Body of pancreas (tissue), 4 donors: Measurements from ENCODE around the gene KIAA1210. TPM values are rescaled to one million over a fixed set of nuclear protein-coding genes. Genes with fewer than 3 reads are reported as not detected.

ENCODE experiments used
- ATAC-seq: fragments of 150-250 bp; one replicate; pipeline ENCODE4 v1.9.1; 2016
- DNase-seq, 4 donors: peaks; one replicate each; pipeline ENCODE4 v3.0.0-alpha.2; 2019
- H3K27ac ChIP-seq, 4 donors: fragments of 200-600 bp; sonication (generic); 1 replicate in 3 of 4; 2 replicates in 1 of 4; pipeline versions ENCODE4 v1.5.1 to v1.6.1; 2016 to 2019; ENCODE audit warnings: mild to moderate bottlenecking in 1 of 4, mixed read lengths in 1 of 4, moderate library complexity in 1 of 4
- H3K27me3 ChIP-seq, 2 donors: fragments of 200-600 bp; sonication (generic); one replicate each; pipeline ENCODE4 v1.6.0; 2016; ENCODE audit warnings: mild to moderate bottlenecking in 1 of 2
- H3K36me3 ChIP-seq, 2 donors: fragments of 200-600 bp; sonication (generic); replicated peaks in 1 of 2; 2 replicates each; pipeline ENCODE4 v1.5.1; 2016; ENCODE audit warnings: low read depth in 2 of 2; ENCODE audit not compliant: insufficient read depth in 1 of 2
- H3K4me1 ChIP-seq: fragments of 200-600 bp; sonication (generic); one replicate; pipeline ENCODE4 v1.6.0; 2016
- H3K4me3 ChIP-seq, 2 donors: fragments of 200-600 bp; sonication (generic); 1 replicate in 1 of 2; 2 replicates in 1 of 2; pipeline ENCODE4 v1.5.1; 2016 to 2019
- H3K9me3 ChIP-seq, 3 donors: fragments of 200-600 bp; sonication (generic); 1 replicate in 2 of 3; 2 replicates in 1 of 3; pipeline ENCODE4 v1.5.1; 2016
- POLR2A ChIP-seq, 3 donors: fragments of 450-650 bp; IDR thresholded peaks; one replicate each; pipeline ENCODE4 v1.6.1; 2016; ENCODE audit warnings: antibody characterized with exemption in 3 of 3, mild to moderate bottlenecking in 2 of 3
- WGBS, 2 donors: methylation state at CpG; one replicate each; pipeline ENCODE4 v1.1.5; 2017; 5-methylcytosine and 5-hydroxymethylcytosine counted together
- intact Hi-C: fragments of 100-400 bp; cut with DNase I; formaldehyde crosslinking; loops from one replicate; pipeline ENCODE4 v1.15.1; 2023
- total RNA-seq, 2 donors: library from RNA; depleted of rRNA; stranded (reverse); fragments of >200 nt; gene quantifications; one replicate each; pipeline ENCODE4 v1.1.0, GENCODE V29; 2016
- TF ChIP-seq, protein P1 (sequence below), 7 experiments: fragments of 450-650 bp in 4 of 7; fragments of 200-600 bp in 3 of 7; sonication (generic) in 3 of 7; IDR thresholded peaks; one replicate each; pipeline ENCODE4 v1.5.1; 2016 to 2019; ENCODE audit warnings: antibody characterized with exemption in 7 of 7

Gene KIAA1210
- total RNA-seq, 2 donors from 2014 or later = not detected

DNA sequence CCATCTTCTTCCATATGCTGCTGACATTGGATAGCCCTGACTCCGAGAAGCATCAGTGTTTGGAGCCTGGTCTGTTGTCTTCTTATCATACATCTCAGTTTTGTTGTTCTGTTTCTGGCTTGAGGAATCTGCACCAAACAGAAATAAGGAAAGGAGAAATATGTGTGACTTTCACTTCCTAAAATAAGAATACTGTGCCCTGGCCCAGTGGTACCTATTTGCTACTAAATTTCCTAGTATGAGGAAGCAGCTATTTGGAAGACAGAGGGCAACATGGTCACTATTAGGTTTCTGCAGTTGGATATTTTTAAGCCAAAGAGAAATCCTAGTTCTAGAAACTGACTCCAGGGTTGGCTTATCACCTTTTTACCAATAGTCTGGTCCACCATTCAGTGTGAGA lies 38.0 kb downstream of the KIAA1210 start:
- WGBS, 2 donors = 88 to 91% methylated on average over 1 of the region's 1 CpG
- TF ChIP-seq POLR2A (IDR thresholded peaks at IDR 0.05) = no peak
- TF ChIP-seq, protein P1, sequence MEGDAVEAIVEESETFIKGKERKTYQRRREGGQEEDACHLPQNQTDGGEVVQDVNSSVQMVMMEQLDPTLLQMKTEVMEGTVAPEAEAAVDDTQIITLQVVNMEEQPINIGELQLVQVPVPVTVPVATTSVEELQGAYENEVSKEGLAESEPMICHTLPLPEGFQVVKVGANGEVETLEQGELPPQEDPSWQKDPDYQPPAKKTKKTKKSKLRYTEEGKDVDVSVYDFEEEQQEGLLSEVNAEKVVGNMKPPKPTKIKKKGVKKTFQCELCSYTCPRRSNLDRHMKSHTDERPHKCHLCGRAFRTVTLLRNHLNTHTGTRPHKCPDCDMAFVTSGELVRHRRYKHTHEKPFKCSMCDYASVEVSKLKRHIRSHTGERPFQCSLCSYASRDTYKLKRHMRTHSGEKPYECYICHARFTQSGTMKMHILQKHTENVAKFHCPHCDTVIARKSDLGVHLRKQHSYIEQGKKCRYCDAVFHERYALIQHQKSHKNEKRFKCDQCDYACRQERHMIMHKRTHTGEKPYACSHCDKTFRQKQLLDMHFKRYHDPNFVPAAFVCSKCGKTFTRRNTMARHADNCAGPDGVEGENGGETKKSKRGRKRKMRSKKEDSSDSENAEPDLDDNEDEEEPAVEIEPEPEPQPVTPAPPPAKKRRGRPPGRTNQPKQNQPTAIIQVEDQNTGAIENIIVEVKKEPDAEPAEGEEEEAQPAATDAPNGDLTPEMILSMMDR (IDR thresholded peaks at IDR 0.05) = no peak
- intact Hi-C loops = no loop called here
- ATAC-seq (no peak), DNase-seq (no peak)
- Histone ChIP-seq H3K4me3 (no peak overlapping the region), H3K9me3 (no peaks in the 10 kb centered on the region), H3K27me3 (no peaks in the 10 kb centered on the region), H3K36me3 (no peaks in the 10 kb centered on the region), H3K27ac (no peak overlapping the region), H3K4me1 (no peaks in the 10 kb centered on the region)

DNA sequence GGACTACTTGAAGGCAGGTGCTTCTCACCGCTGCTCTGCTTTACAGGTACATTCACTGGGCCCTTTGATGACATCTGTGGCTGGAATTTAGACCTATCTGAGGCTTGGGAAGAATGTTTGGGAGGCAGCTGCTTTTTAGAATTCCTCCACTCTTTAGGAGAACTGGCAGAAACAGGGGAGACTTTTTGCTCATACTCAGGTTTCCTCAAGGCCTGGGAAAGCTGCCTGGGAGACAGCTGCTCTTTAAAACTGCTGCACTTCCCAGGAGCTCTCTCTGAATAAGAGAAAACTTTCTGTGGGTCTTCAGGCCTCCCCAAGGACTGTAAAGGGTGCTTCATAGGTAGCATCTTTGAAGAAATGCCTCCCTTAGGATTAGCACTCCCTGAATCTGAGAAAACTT lies 40.5 kb downstream of the KIAA1210 start:
- H3K9me3 ChIP-seq = no peaks in the 10 kb centered on the region
- H3K36me3 ChIP-seq = no peaks in the 10 kb centered on the region
- ATAC-seq (no peak), DNase-seq (no peak)
- H3K4me1 ChIP-seq = no peaks in the 10 kb centered on the region
- H3K27ac ChIP-seq = no peak overlapping the region
- WGBS, 2 donors = 78 to 90% methylated on average over 1 of the region's 1 CpG
- no peak for TF ChIP-seq POLR2A (IDR thresholded peaks at IDR 0.05)
- TF ChIP-seq, protein P1 (IDR thresholded peaks at IDR 0.05) = no peak
- H3K27me3 ChIP-seq = no peaks in the 10 kb centered on the region
- intact Hi-C loops = no loop called here
- H3K4me3 ChIP-seq = no peak overlapping the region

DNA sequence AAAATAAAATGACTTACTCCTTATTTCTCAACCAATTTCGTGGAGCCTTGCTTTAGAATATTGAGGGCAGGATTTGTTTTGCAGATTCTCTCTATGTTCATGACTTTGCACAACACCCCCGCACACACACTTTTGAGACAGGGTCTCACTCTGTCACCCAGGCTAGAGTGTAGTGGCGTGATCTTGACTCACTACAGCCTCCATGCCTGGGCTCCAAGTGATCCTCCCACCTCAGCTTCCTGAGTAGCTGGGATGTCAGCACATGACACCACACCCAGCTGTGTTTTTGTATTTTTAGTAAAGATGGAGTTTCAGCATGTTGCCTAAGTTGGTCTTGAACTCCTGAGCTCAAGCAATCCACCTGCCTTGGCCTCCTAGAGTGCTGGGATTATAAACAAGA lies 42.8 kb downstream of the KIAA1210 start:
- ATAC-seq (no peak), DNase-seq (no peak)
- H3K36me3 ChIP-seq = no peaks in the 10 kb centered on the region
- WGBS, 2 donors = 80 to 88% methylated on average over 2 to 3 of the region's 3 CpGs
- no peak overlapping the region for H3K4me3 ChIP-seq
- TF ChIP-seq, protein P1 (IDR thresholded peaks at IDR 0.05) = no peak
- TF ChIP-seq POLR2A (IDR thresholded peaks at IDR 0.05) = no peak
- no peaks in the 10 kb centered on the region for H3K4me1 ChIP-seq
- no peak overlapping the region for H3K27ac ChIP-seq
- H3K9me3 ChIP-seq = no peaks in the 10 kb centered on the region
- intact Hi-C loops = no loop called here
- H3K27me3 ChIP-seq = no peaks in the 10 kb centered on the region

DNA sequence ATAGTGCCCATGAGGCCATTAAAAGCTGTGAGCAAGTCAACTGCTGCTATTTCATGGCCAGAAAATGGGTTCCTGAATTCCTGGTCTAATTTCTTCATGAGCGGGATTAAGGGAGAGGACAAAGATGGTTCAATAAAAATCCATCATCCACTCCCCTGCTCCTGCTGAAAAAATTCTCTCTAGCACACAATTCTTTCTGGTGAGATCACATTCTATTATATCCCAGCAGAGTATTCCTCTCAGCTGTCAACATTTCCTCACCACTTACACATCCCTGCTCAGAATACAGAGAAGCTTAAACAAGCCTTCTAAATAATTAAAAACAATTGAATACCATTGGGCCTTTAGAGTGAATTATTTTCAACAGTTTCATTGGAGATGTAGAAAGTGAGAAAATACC lies 45.3 kb downstream of the KIAA1210 start:
- intact Hi-C loops = no loop called here
- H3K4me3 ChIP-seq = no peak overlapping the region
- no peaks in the 10 kb centered on the region for H3K4me1 ChIP-seq
- H3K27ac ChIP-seq = no peak overlapping the region
- no peaks in the 10 kb centered on the region for H3K9me3 ChIP-seq
- WGBS, 2 donors = 86 to 100% methylated on average over 1 of the region's 1 CpG
- TF ChIP-seq, protein P1 (IDR thresholded peaks at IDR 0.05) = no peak
- TF ChIP-seq POLR2A (IDR thresholded peaks at IDR 0.05) = no peak
- no peak for DNase-seq
- no peaks in the 10 kb centered on the region for H3K36me3 ChIP-seq
- no peaks in the 10 kb centered on the region for H3K27me3 ChIP-seq
- no peak for ATAC-seq

DNA sequence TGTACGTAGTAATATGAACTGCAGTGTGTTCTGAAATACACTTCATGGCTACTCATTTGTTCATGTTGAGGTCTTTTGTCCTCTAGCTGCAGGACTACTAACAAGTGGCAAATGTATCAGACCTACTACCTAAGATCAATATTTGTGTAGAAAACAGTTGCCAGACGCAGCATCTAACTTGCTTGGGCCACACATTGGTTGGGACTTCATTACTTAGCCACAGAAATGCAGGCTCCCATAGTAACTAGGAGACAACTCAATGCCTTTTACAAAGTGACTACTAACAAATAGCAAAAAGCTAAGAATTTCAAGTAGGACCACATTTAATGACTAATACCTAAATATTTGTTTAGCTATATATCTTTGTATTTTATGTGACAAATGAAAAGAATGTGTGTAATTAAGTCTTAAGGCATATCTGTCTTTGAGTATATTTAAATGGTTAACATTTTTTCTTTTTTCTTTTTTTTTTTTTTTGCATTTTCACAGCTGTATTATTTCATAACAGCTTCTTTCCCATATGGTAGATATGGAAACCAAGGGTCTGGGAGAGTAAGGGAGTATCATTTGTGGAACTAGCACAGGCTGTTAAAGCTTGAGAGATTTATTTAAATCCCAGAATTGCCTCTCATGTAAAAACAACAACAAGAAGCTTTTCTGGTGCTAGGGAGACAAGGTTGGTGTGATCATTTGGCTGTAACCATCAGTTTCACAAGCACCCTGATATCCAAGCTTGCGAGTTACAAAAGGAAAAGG lies 52.2 kb downstream of the KIAA1210 start:
- Histone ChIP-seq H3K27ac (no peak overlapping the region), H3K4me1 (no peaks in the 10 kb centered on the region), H3K27me3 (no peaks in the 10 kb centered on the region), H3K9me3 (no peaks in the 10 kb centered on the region), H3K36me3 (no peaks in the 10 kb centered on the region), H3K4me3 (no peak overlapping the region)
- ATAC-seq (no peak), DNase-seq (no peak)
- TF ChIP-seq, protein P1 (IDR thresholded peaks at IDR 0.05) = no peak
- TF ChIP-seq POLR2A (IDR thresholded peaks at IDR 0.05) = no peak
- intact Hi-C loops = no loop called here
- WGBS, 2 donors = 72 to 74% methylated on average over 3 of the region's 3 CpGs
